Measurements from ENCODE around the gene SMCO3. TPM values are rescaled to one million over a fixed set of nuclear protein-coding genes. Genes with fewer than 3 reads are reported as not detected.
"Not testable (repeated sequence)": the region's sequence is repeated elsewhere in the genome, so short reads cannot be mapped to it uniquely, and the experiment has no call there.

The SMCO3 gene
- total RNA-seq, 1 experiment from 2014 or later: not detected

DNA sequence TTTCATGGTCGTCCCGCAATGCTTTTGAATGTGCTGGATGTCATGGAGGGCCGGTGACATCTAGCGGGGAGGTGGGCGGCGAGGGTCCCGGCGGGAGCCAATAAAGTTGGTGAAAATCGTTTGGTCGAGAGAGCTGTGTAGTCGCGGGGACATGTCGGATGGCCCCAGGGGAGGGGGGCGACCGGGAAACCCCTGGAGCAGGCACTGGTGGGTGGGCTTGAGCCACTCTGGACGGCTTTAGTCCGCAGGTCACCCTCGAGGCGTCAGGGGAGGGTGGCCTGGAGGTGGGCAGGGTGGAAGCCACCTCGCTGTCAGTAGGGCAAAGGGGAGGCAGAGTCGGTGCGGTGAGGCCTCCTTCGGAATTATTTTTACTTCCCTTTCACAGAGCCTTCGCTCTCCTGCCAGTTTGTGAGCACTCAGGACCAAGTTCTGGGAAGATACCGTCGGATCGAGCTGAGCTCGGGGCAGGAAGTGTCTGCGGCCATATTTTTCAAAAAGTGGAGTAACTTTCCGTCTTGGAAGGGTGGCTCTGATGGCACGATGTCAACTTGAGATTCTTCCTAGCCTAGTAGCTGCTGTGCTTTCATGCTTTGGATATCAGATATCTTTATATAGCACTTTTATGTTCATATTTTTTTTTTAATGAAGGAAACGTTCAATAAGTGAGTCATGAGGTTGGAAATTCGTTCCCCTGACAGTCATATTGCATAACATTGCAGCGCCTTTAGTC lies 38.9 kb downstream of the SMCO3 start:
- DNase-seq (ENCODE audit: low read depth): peak; percentile 63

DNA sequence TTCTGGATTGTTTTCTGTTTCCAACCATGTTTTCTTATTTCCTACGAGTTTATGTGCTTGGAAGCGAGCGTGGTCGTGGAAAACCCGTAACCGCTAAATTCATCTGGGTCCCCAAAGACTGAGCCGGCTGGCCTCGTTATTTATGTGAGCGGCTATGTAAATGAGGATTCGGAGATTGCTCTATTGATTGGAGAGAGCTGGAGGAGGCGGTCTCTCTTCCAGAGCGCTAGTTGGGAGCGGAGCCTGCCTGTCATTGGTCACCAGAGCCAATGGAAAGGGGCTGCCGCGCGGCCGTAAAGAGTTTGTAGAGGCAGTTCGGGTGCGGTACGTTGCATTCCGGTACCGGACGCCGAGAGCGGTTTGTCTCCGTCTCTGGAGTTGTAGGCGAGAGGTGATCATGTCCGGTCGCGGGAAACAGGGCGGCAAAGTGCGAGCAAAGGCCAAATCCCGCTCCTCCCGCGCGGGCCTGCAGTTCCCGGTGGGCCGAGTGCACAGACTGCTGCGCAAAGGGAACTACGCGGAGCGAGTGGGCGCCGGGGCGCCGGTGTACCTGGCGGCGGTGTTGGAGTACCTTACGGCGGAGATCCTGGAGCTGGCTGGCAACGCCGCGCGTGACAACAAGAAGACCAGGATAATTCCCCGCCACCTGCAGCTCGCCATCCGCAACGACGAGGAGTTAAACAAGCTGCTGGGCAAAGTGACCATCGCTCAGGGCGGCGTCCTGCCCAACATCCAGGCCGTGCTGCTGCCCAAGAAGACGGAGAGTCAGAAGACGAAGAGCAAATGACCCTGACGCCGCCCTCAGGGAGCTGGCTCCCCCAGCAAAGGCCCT lies 39.7 kb downstream of the SMCO3 start:
- DNase-seq (ENCODE audit: low read depth): peak; percentile 96

GRCh38 chr12:14773685-14774073 lies 40.3 kb downstream of the SMCO3 start:
- DNase-seq (ENCODE audit: low read depth): no peak

DNA sequence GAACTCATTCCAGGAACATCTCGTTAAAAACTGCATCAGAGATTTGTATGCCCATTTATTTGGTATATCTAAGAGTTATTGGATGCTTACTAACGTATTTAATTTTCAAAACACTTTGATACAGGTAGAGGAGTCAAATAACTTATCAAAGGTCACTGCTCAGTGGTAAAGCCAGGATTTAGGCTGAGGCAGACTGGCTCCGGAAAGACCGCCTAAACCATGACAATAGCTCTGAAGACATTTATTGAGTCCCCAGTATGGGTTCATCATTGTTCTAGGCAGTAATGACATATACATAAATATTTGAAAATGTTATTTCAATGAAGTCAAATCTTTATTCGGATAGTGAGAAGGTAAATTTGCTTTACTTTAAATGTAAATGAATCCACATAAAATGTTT lies 41.0 kb downstream of the SMCO3 start:
- DNase-seq (ENCODE audit: low read depth): no peak

DNA sequence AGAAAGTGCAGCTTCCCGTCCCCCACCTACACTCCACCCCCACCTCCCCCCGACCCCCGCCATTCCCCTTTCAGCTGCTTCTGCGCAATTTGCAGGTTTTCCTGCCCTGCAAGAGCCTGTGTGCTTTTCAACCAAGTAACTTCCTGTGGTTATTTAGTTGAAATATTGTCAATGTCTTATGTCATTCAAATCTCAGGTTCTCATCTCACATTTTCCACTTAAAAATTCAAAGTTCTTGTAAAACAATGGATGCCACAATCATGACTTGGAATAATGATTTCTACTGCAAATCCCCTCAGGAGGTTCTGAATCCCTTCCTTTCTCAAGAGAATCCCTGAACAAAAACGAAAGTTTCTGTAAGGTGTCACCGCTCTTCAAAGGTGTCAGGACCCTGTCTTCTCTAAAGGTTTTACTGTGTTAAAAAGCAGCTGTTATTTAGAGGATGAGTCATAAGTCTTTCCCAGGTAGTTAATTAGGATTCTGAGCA lies 42.3 kb downstream of the SMCO3 start:
- DNase-seq (ENCODE audit: low read depth): peak; percentile 23

- DNase-seq (ENCODE audit: low read depth): peak; percentile 95
Measured at GRCh38 chr12:14770496-14771461, 43.2 kb downstream of the SMCO3 start.

DNA sequence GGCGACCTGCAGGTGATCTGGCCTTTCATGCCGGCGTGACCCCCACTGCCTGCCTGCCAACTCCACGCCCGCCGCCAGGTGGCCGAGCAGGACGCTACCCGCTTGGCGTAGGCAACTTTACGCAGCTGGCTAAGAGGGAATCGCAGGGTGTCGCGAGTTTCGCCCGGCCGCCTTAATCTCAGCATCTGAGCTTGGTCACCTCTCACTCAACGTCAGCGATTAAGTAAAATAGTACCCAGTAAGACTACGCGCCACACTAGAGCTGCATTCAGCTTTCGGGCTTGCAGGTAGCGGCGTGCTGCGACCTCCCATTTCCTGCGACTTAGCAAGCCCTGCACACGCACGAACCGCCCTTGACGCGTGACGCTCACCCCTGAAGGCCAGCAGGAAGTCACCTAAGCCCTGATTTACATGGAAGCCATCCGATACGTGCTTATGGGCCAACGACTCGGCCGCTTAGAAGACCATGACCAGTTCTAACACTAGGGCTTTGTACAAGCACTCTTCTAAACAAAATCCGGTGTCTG lies 44.0 kb downstream of the SMCO3 start:
- peak; percentile 76 for DNase-seq (ENCODE audit: low read depth)

GRCh38 chr12:14769466-14769968 lies 44.5 kb downstream of the SMCO3 start:
- no peak for DNase-seq (ENCODE audit: low read depth)

- peak; percentile 54 for DNase-seq (ENCODE audit: low read depth)
Measured at GRCh38 chr12:14768823-14769405, 45.1 kb downstream of the SMCO3 start.

GRCh38 chr12:14767617-14768016 lies 46.4 kb downstream of the SMCO3 start:
- no peak for DNase-seq (ENCODE audit: low read depth)

GRCh38 chr12:14766649-14767215 lies 47.2 kb downstream of the SMCO3 start:
- peak; percentile 18 for DNase-seq (ENCODE audit: low read depth)

- not testable (repeated sequence) for DNase-seq (ENCODE audit: low read depth)
Measured at GRCh38 chr12:14766020-14766419, 48.0 kb downstream of the SMCO3 start.

DNA sequence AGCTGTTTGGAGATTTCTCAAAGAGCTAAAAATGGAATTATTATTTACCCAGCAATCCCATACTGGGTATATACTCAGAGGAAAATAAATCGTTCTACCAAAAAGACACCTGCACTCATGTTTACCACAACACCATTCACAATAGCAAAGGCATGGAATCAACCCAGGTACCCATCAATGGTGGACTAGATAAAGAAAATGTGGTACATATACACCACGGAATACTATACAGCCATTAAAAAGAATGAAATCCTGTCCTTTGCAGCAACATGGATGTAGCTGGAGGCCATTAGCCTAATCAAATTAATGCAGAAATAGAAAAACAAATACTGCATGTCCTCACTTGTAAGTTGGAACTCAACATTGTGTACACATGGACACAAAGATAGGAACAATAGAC lies 48.6 kb downstream of the SMCO3 start:
- DNase-seq (ENCODE audit: low read depth): no peak

DNA sequence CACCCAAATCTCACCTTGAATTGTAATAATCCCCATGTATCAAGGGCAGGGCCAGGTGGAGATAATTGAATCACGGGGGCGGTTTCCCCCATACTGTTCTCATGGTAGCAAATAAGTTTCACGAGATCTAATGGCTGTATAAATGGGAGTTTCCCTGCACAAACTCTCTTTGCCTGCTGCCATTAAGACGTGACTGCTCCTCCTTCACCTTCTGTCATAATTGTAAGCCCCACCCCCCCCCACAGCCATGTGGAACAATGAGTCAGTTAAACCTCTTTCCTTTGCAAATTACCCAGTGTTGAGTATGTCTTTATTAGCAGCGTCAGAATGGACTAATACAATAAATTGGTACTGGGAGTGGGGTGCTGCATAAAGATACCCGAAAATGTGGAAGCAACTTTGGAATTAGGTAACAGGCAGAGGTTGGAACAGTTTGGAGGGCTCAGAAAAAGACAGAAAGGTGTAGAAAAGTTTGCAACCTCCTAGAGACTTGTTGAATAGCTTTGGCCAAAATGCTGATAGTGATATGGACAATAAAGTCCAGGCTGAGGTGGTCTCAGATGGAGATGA lies 54.2 kb downstream of the SMCO3 start:
- not testable (repeated sequence) for DNase-seq (ENCODE audit: low read depth)

DNA sequence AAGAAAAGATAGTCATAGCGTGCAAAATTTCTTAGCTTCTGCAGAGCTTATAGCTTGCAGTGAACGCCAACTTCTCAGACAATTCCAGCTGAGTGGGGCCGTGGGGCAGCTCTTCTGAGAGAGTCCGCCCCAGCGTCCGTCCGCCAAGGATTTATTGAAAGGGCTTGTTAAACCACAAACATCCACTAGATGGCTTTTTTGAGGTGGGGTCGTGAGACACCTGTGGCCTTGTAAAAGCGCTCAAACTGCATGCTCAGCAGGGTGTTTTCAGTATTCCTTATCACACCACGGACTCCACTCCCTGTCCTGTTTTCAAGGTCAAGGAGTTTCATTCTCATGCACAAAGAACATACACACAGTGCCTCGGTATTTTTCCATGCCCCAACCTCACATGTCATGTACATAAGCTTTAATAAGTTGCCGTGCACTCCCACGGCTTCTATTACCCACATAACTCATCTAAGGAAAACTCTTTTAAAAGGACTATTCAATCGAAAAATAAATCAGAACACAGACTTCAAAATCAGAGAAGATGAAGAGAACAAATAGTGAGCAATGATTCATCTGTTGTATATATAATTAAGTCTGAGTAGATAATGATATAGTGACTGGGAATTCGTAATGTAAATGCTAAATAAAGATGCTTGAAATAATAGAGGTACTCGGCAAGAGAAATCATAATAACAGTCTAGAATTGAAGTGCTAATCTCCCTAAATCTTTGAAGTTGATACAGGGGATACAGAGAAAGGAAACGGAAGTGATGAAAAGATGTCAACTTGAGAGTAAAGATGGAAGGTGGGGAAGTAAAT lies 57.4 kb downstream of the SMCO3 start:
- no peak for DNase-seq (ENCODE audit: low read depth)
